ENCODE results near the gene PEAR1. TPM values are rescaled to one million over a fixed set of nuclear protein-coding genes. Genes with fewer than 3 reads are reported as not detected.

PEAR1 gene
- total RNA-seq, 4 donors from 2014 or later = 4.3 to 11.2 (median 6.0) TPM

- Histone ChIP-seq H3K27ac (no peak overlapping the region), H3K4me3 (no peak overlapping the region), H3K36me3 (no peaks in the 10 kb centered on the region), H3K9me3 (no peaks in the 10 kb centered on the region), H3K27me3 (peaks cover 3 to 7% (median 4%) of the 10 kb centered on the region in 3 donors), H3K4me1 (peaks cover 2 to 3% of the 10 kb centered on the region in 2 donors)
- in situ Hi-C loops (cut with MboI; ENCODE audit: low sequenced_read_pairs in 4 of 4) = loop anchor here in 2 of 4 donors (10.0 to 25.0 kb wide), 2 partner anchors 173 to 200 kb away; partner anchors contain the start of gene NES (in 1 of the 2)
- DNase-seq = no peak
- TF ChIP-seq POLR2A (IDR thresholded peaks at IDR 0.05) (no peak), CTCF (IDR thresholded peaks at IDR 0.05 in 4 of 5, conservative IDR thresholded peaks at IDR 0.05 in 1 of 5) (no peak)
- ATAC-seq = no peak
- intact Hi-C loops (cut with DNase I; ENCODE audit: low total_unique reads) = no loop called here
Measured at GRCh38 chr1:156887317-156887716, 6.2 kb upstream of the PEAR1 start.

- peaks cover 4 to 8% (median 4%) of the 10 kb centered on the region in 3 donors for H3K27me3 ChIP-seq
- in situ Hi-C loops (cut with MboI; ENCODE audit: low sequenced_read_pairs in 4 of 4) = loop anchor here in 2 of 4 donors (10.0 to 25.0 kb wide), 2 partner anchors 173 to 200 kb away; partner anchors contain the start of gene NES (in 1 of the 2)
- ATAC-seq = no peak
Measured at GRCh38 chr1:156887734-156888133, 5.8 kb upstream of the PEAR1 start.

GRCh38 chr1:156889802-156890580 lies 3.5 kb upstream of the PEAR1 start:
- no peak overlapping the region for H3K4me3 ChIP-seq
- TF ChIP-seq POLR2A (IDR thresholded peaks at IDR 0.05) (no peak), CTCF (IDR thresholded peaks at IDR 0.05 in 4 of 5, conservative IDR thresholded peaks at IDR 0.05 in 1 of 5) (peak; percentile 55 to 78 (median 73))
- in situ Hi-C loops (cut with MboI; ENCODE audit: low sequenced_read_pairs in 4 of 4) (loop anchor here in 2 of 4 donors (10.0 to 25.0 kb wide), 2 partner anchors 175 to 203 kb away; partner anchors contain the start of gene NES (in 1 of the 2)), intact Hi-C loops (cut with DNase I; ENCODE audit: low total_unique reads) (loop anchor here (5.0 to 10.0 kb wide), 2 partner anchors 53 to 225 kb away; no protein-coding TSS in a partner anchor)
- peak; percentile 41 to 66 for DNase-seq
- H3K27ac ChIP-seq = no peak overlapping the region
- H3K9me3 ChIP-seq = no peaks in the 10 kb centered on the region
- H3K4me1 ChIP-seq = peaks cover 6 to 11% of the 10 kb centered on the region in 2 donors
- H3K27me3 ChIP-seq = peaks cover 6 to 19% (median 17%) of the 10 kb centered on the region in 3 donors
- no peaks in the 10 kb centered on the region for H3K36me3 ChIP-seq
- peak; percentile 24 to 67 for ATAC-seq

More at GRCh38 chr1:156887734-156888133, 5.8 kb upstream of the PEAR1 start:
- no peaks in the 10 kb centered on the region for H3K36me3 ChIP-seq
- H3K27ac ChIP-seq = no peak overlapping the region
- TF ChIP-seq CTCF (IDR thresholded peaks at IDR 0.05 in 4 of 5, conservative IDR thresholded peaks at IDR 0.05 in 1 of 5) (no peak), POLR2A (IDR thresholded peaks at IDR 0.05) (no peak)
- H3K9me3 ChIP-seq = no peaks in the 10 kb centered on the region
- no peak for DNase-seq
- intact Hi-C loops (cut with DNase I; ENCODE audit: low total_unique reads) = no loop called here
- H3K4me1 ChIP-seq = peaks cover 3 to 5% of the 10 kb centered on the region in 2 donors
- H3K4me3 ChIP-seq = no peak overlapping the region

GRCh38 chr1:156892190-156893047 lies 1.1 kb upstream of the PEAR1 start:
- intact Hi-C loops (cut with DNase I; ENCODE audit: low total_unique reads) (loop anchor here (1.0 to 10.0 kb wide), 3 partner anchors 28 to 228 kb away; partner anchors contain the start of gene LRRC71), in situ Hi-C loops (cut with MboI; ENCODE audit: low sequenced_read_pairs in 4 of 4) (loop anchor here in 1 of 4 donors (25.0 kb wide), 1 partner anchor 205 kb away; the partner anchor contains the start of gene NES)
- Histone ChIP-seq H3K4me1 (peaks cover 11 to 12% of the 10 kb centered on the region in 2 donors), H3K36me3 (no peaks in the 10 kb centered on the region), H3K4me3 (peak overlapping the region; percentile 59 to 65 (median 62)), H3K9me3 (no peaks in the 10 kb centered on the region), H3K27ac (peak overlapping the region; percentile 86 to 94 (median 90)), H3K27me3 (peaks cover 6 to 19% (median 17%) of the 10 kb centered on the region in 3 donors)
- peak; percentile 70 to 76 for DNase-seq
- peak; percentile 70 to 78 for ATAC-seq
- TF ChIP-seq POLR2A (IDR thresholded peaks at IDR 0.05) (no peak), CTCF (IDR thresholded peaks at IDR 0.05 in 4 of 5, conservative IDR thresholded peaks at IDR 0.05 in 1 of 5) (peak; percentile 58 to 89 (median 71))
